ENCODE measurements around the gene WASF3.

Gene WASF3

GRCh38 chr13:26596458-26596857 lies 39.0 kb downstream of the WASF3 start:
- Histone ChIP-seq H3K4me3 (ENCODE audit: low read length) (no peak overlapping the region), H3K27ac (ENCODE audit: low read depth, low read length) (no peak overlapping the region), H3K27me3 (ENCODE audit: control insufficient read depth, low read length) (peaks cover 3% of the 10 kb centered on the region; the same call in 1 of the 2 replicates), H3K79me2 (ENCODE audit: control insufficient read depth, low read length) (no peaks in the 10 kb centered on the region), H3K36me3 (ENCODE audit: control insufficient read depth, low read length) (no peaks in the 10 kb centered on the region), H3K9me3 (ENCODE audit: control insufficient read depth, insufficient read depth, low read length) (no peaks in the 10 kb centered on the region), H3F3A (ENCODE audit: control insufficient read depth, insufficient read depth) (no peaks in the 10 kb centered on the region), H3K9me2 (replicated peaks; ENCODE audit: control insufficient read depth, low read length) (no peaks in the 10 kb centered on the region), H3K4me2 (ENCODE audit: low read length) (no peak overlapping the region), H4K20me1 (ENCODE audit: control insufficient read depth, insufficient read depth, low read depth, low read length) (no peaks in the 10 kb centered on the region), H3K4me1 (ENCODE audit: control insufficient read depth, low read length) (peaks cover 2% of the 10 kb centered on the region)
- TF ChIP-seq EZH2phosphoT487 (IDR thresholded peaks at IDR 0.05; ENCODE audit: borderline replicate concordance, low read length) (no peak), CTCF (IDR thresholded peaks at IDR 0.05; ENCODE audit: low read depth, low read length, poor library complexity, severe bottlenecking) (no peak)

DNA sequence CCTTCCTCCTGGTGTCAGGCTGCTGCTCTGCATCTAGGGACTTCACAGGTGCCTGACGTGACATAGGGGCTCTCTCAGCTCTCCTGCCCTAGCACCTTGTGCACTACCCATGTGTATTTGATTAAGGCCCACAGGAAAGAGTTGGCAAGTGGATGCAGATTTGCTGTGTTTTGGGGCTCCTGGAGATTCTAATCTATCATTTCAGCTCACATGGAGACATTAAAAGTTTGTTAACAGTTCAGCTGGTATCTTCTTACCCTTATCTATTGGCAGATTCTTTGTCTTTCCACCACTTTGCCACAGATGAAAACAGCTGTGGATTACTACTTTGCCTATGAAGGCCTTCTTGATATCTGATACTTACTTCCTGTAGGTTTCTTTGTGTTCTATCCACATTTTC lies 41.9 kb downstream of the WASF3 start:
- no peak overlapping the region for H3K27ac ChIP-seq (ENCODE audit: low read depth, low read length)
- no peaks in the 10 kb centered on the region for H3K79me2 ChIP-seq (ENCODE audit: control insufficient read depth, low read length)
- H4K20me1 ChIP-seq (ENCODE audit: control insufficient read depth, insufficient read depth, low read depth, low read length) = no peaks in the 10 kb centered on the region
- H3K4me2 ChIP-seq (ENCODE audit: low read length) = no peak overlapping the region
- H3K4me1 ChIP-seq (ENCODE audit: control insufficient read depth, low read length) = peaks cover 8% of the 10 kb centered on the region
- no peaks in the 10 kb centered on the region for H3K9me3 ChIP-seq (ENCODE audit: control insufficient read depth, insufficient read depth, low read length)
- H3K4me3 ChIP-seq (ENCODE audit: low read length) = no peak overlapping the region
- H3K9me2 ChIP-seq (replicated peaks; ENCODE audit: control insufficient read depth, low read length) = no peaks in the 10 kb centered on the region
- no peaks in the 10 kb centered on the region for H3K27me3 ChIP-seq (ENCODE audit: control insufficient read depth, low read length)
- no peak for TF ChIP-seq EZH2phosphoT487 (IDR thresholded peaks at IDR 0.05; ENCODE audit: borderline replicate concordance, low read length)
- no peak for TF ChIP-seq CTCF (IDR thresholded peaks at IDR 0.05; ENCODE audit: low read depth, low read length, poor library complexity, severe bottlenecking)
- H3K36me3 ChIP-seq (ENCODE audit: control insufficient read depth, low read length) = no peaks in the 10 kb centered on the region
- H3F3A ChIP-seq (ENCODE audit: control insufficient read depth, insufficient read depth) = no peaks in the 10 kb centered on the region

DNA sequence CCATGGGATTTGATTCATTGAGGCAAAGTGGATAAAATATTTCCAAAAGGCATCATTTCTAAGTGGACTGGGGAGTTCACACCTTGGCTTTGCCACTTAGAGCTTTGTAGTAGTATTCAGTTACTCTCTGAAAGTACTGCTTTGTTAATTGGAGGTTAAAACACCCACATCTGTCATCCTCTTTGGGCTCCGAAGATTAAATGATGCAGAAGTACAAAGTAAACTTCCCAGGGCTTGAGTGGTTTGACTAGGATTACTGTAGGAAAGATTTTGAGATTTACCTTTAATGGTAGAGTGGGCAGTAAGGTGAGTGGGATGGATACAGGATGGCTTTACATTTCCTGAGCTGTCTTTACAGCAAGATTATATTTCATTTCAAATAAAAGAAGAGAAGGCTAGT lies 42.4 kb downstream of the WASF3 start:
- H3K9me2 ChIP-seq (replicated peaks; ENCODE audit: control insufficient read depth, low read length) = no peaks in the 10 kb centered on the region
- no peak overlapping the region for H3K4me2 ChIP-seq (ENCODE audit: low read length)
- H4K20me1 ChIP-seq (ENCODE audit: control insufficient read depth, insufficient read depth, low read depth, low read length) = no peaks in the 10 kb centered on the region
- peaks cover 8% of the 10 kb centered on the region for H3K4me1 ChIP-seq (ENCODE audit: control insufficient read depth, low read length)
- no peaks in the 10 kb centered on the region for H3K79me2 ChIP-seq (ENCODE audit: control insufficient read depth, low read length)
- H3K27ac ChIP-seq (ENCODE audit: low read depth, low read length) = no peak overlapping the region
- TF ChIP-seq EZH2phosphoT487 (IDR thresholded peaks at IDR 0.05; ENCODE audit: borderline replicate concordance, low read length) = no peak
- TF ChIP-seq CTCF (IDR thresholded peaks at IDR 0.05; ENCODE audit: low read depth, low read length, poor library complexity, severe bottlenecking) = no peak
- H3F3A ChIP-seq (ENCODE audit: control insufficient read depth, insufficient read depth) = no peaks in the 10 kb centered on the region
- H3K9me3 ChIP-seq (ENCODE audit: control insufficient read depth, insufficient read depth, low read length) = no peaks in the 10 kb centered on the region
- no peak overlapping the region for H3K4me3 ChIP-seq (ENCODE audit: low read length)
- no peaks in the 10 kb centered on the region for H3K36me3 ChIP-seq (ENCODE audit: control insufficient read depth, low read length)
- H3K27me3 ChIP-seq (ENCODE audit: control insufficient read depth, low read length) = no peaks in the 10 kb centered on the region

DNA sequence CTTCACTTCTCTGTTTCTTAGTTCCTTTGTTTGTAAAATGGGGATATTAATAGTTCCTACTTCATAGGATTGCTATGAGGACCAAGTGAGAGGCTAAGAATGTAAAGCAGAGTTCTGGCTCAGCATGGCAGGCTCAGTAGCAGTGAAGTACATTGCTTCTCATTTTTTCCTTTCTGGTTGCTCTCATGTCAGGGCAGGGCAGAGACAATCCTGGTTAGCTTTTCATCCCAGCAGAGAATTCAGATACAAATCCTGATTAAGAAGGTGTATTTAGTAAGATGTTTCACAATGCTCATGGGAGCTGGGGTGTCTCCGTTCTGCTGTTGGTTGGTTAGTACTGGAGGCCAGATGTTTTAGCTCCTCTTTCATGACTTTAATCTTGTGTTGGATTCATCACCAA lies 42.9 kb downstream of the WASF3 start:
- no peaks in the 10 kb centered on the region for H3K9me2 ChIP-seq (replicated peaks; ENCODE audit: control insufficient read depth, low read length)
- no peaks in the 10 kb centered on the region for H4K20me1 ChIP-seq (ENCODE audit: control insufficient read depth, insufficient read depth, low read depth, low read length)
- no peaks in the 10 kb centered on the region for H3K36me3 ChIP-seq (ENCODE audit: control insufficient read depth, low read length)
- H3K27me3 ChIP-seq (ENCODE audit: control insufficient read depth, low read length) = no peaks in the 10 kb centered on the region
- no peak overlapping the region for H3K4me3 ChIP-seq (ENCODE audit: low read length)
- H3F3A ChIP-seq (ENCODE audit: control insufficient read depth, insufficient read depth) = no peaks in the 10 kb centered on the region
- H3K4me1 ChIP-seq (ENCODE audit: control insufficient read depth, low read length) = peaks cover 8% of the 10 kb centered on the region
- H3K4me2 ChIP-seq (ENCODE audit: low read length) = no peak overlapping the region
- H3K79me2 ChIP-seq (ENCODE audit: control insufficient read depth, low read length) = no peaks in the 10 kb centered on the region
- TF ChIP-seq EZH2phosphoT487 (IDR thresholded peaks at IDR 0.05; ENCODE audit: borderline replicate concordance, low read length) (no peak), CTCF (IDR thresholded peaks at IDR 0.05; ENCODE audit: low read depth, low read length, poor library complexity, severe bottlenecking) (no peak)
- no peak overlapping the region for H3K27ac ChIP-seq (ENCODE audit: low read depth, low read length)
- H3K9me3 ChIP-seq (ENCODE audit: control insufficient read depth, insufficient read depth, low read length) = no peaks in the 10 kb centered on the region
